Ovary (tissue), 9 donors: ENCODE results near the gene CXCR5. TPM values are rescaled to one million over a fixed set of nuclear protein-coding genes. Genes with fewer than 3 reads are reported as not detected.

Source experiments
- DNase-seq, 5 donors: peaks; one replicate each; pipeline ENCODE4 v3.0.0-alpha.2; 2019 to 2020
- H3K27ac ChIP-seq, 2 donors: fragments of 200-600 bp; one replicate each; pipeline versions ENCODE4 v1.5.1 to v1.8.0; 2019 to 2022
- H3K27me3 ChIP-seq: fragments of 200-600 bp; one replicate; pipeline ENCODE4 v1.8.0; 2022
- H3K36me3 ChIP-seq: fragments of 200-600 bp; sonication (generic); one replicate; pipeline ENCODE4 v1.5.1; 2019
- H3K4me1 ChIP-seq: one replicate; pipeline ENCODE4 v1.8.1; 2013; ENCODE audit warnings: mild to moderate bottlenecking, moderate library complexity; ENCODE audit not compliant: insufficient read depth
- H3K4me3 ChIP-seq: fragments of 200-600 bp; sonication (generic); one replicate; pipeline ENCODE4 v1.5.1; 2017
- H3K9me3 ChIP-seq, 2 donors: fragments of 200-600 bp in 1 of 2; sonication (generic) in 1 of 2; one replicate each; pipeline versions ENCODE4 v1.5.1 to v1.8.1; 2013 to 2019; ENCODE audit warnings: mild to moderate bottlenecking in 1 of 2, moderate library complexity in 1 of 2
- EP300 ChIP-seq: sonication (generic); formaldehyde crosslinking; IDR thresholded peaks from one replicate; pipeline ENCODE4 v1.6.1; 2017; ENCODE audit warnings: antibody characterized with exemption
- POLR2A ChIP-seq: fragments of 450-650 bp; IDR thresholded peaks from one replicate; pipeline ENCODE4 v1.6.1; 2017; ENCODE audit warnings: antibody characterized with exemption, mild to moderate bottlenecking, moderate library complexity
- WGBS, 3 donors: extraction: QIAGEN DNeasy Blood & Tissue Kit in 1 of 3; methylation state at CpG; one replicate each; pipeline versions ENCODE4 v1.1.5 to v1.1.7; 2013 to 2017; 5-methylcytosine and 5-hydroxymethylcytosine counted together
- intact Hi-C, 4 donors: fragments of 100-400 bp; cut with DNase I; formaldehyde crosslinking; loops; one replicate each; pipeline versions ENCODE4 v1.11.0 to v1.15.1; 2022 to 2023
- polyA plus RNA-seq, 2 donors: library from polyadenylated mRNA; stranded (reverse); fragments of 200-250 nt in 1 of 2; fragments of 350-450 nt in 1 of 2; fragmentation: Illumina TruSeq in 1 of 2; extraction: RNeasy Lipid Tissue Mini Kit (QIAGEN cat#74804) in 1 of 2; gene quantifications; one replicate each; pipeline ENCODE4 v1.2.3, GENCODE V29; 2013 to 2014
- total RNA-seq, 7 donors: library from RNA; depleted of rRNA in 2 of 7; stranded (reverse); fragments of >200 nt in 2 of 7; fragmentation: NEBNext Ultra II Directional in 3 of 7; extraction: Animal tissue kit (Norgen Biotek cat#: 25700) in 3 of 7; gene quantifications; one replicate each; pipeline versions ENCODE4 v1.1.0 to v1.2.4, GENCODE V29; 2016 to 2023
- TF ChIP-seq, protein P1 (sequence below), 3 donors: fragments of 450-650 bp in 2 of 3; fragments of 200-600 bp in 1 of 3; IDR thresholded peaks; one replicate each; pipeline versions ENCODE4 v1.5.1 to v1.8.0; 2016 to 2022; ENCODE audit warnings: antibody characterized with exemption in 3 of 3, mild to moderate bottlenecking in 1 of 3
- donor health status: DM: no; HTN: no; CAD: no; lungs with moderate emphysema.
- donor health status: DM: no; HTN: no; CAD: no.
- donor health status: Bipolar disorder and iron deficiency.
- donor health status: DM: yes; HTN: yes; CAD: no.
- donor health status: DM: no; HTN: no; CAD: no.
- donor health status: DM: yes; HTN: yes; CAD: no.

CXCR5 gene
- total and polyA plus RNA-seq, 9 donors = 0.05 to 0.17 TPM; not detected in 7

DNA sequence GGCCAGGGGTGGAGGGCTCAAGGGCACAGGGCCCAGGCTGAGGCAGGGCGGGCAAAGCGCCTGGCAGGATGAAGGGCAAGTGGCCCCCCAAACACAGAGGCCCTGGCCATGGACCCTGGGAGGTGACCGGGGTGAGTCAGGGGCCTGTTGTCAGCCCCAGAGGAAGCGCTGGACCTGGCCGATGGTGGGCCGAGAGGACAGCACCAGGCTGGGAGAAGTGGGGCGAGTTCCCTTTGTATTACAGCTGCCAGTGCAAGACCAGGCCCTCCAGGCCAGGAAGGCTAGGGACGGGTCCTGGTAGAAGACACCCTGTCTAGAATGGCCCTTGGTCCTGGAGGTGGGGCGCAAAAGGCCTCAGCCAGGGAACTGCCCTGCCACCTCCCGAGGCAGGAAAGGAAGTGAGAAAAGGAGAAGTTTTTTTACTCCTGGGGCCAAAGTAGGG, 12.8 kb downstream of the CXCR5 start:
- Histone ChIP-seq H3K27ac (peak overlapping the region in 1 of 2 donors; percentile 39), H3K27me3 (no peaks in the 10 kb centered on the region), H3K4me3 (no peak overlapping the region), H3K36me3 (no peaks in the 10 kb centered on the region), H3K9me3 (no peaks in the 10 kb centered on the region), H3K4me1 (peaks cover 1% of the 10 kb centered on the region)
- peak in 3 of 5 donors; percentile 15 to 33 (median 31) for DNase-seq
- intact Hi-C loops = no loop called here
- TF ChIP-seq, protein P1, sequence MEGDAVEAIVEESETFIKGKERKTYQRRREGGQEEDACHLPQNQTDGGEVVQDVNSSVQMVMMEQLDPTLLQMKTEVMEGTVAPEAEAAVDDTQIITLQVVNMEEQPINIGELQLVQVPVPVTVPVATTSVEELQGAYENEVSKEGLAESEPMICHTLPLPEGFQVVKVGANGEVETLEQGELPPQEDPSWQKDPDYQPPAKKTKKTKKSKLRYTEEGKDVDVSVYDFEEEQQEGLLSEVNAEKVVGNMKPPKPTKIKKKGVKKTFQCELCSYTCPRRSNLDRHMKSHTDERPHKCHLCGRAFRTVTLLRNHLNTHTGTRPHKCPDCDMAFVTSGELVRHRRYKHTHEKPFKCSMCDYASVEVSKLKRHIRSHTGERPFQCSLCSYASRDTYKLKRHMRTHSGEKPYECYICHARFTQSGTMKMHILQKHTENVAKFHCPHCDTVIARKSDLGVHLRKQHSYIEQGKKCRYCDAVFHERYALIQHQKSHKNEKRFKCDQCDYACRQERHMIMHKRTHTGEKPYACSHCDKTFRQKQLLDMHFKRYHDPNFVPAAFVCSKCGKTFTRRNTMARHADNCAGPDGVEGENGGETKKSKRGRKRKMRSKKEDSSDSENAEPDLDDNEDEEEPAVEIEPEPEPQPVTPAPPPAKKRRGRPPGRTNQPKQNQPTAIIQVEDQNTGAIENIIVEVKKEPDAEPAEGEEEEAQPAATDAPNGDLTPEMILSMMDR (IDR thresholded peaks at IDR 0.05) = no peak
- TF ChIP-seq EP300 (no peak), POLR2A (no peak)
- 75 to 82% (median 78%) methylated on average over 10 of the region's 10 CpGs for WGBS, 3 donors

DNA sequence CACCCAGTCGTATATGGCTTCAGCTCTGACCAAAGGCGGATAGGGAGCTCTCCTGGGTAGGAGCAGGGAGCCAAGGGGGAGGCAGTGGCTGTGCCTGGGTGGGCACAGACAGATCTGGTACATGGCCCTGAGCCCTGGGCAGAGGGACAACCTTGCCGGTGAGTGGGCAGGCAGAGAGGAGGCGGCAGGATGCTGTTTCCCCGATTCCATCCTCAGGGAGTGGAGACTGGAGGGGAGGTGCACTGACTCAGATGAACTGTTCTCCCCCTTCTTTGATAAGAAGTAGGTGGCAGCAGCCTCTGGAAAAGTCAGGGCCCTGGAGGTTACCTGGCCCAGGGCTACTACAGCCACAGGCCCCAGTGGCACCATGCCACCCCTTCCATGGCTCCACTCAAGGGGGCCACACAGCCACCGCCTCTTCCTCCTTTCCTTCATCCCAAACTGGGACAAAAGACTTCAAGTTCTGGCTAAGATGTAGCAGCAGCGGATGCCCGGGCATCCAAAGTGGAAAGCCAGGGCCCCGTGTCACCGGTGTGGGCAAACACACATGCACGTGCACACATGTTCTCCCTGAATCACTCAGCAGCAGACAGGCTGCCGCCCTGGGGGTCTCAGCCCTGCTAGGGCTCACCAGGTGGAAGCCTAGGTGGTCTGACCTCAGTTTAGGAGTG, 13.4 kb downstream of the CXCR5 start:
- Histone ChIP-seq H3K4me3 (no peak overlapping the region), H3K27ac (peak overlapping the region in 1 of 2 donors; percentile 39), H3K36me3 (no peaks in the 10 kb centered on the region), H3K4me1 (peaks cover 1% of the 10 kb centered on the region), H3K9me3 (no peaks in the 10 kb centered on the region), H3K27me3 (no peaks in the 10 kb centered on the region)
- DNase-seq = peak in 1 of 5 donors; percentile 19
- TF ChIP-seq EP300 = no peak
- no peak for TF ChIP-seq POLR2A
- TF ChIP-seq, protein P1 (IDR thresholded peaks at IDR 0.05) = no peak
- intact Hi-C loops = no loop called here
- WGBS, 3 donors = 70 to 73% (median 70%) methylated on average over 12 of the region's 12 CpGs

DNA sequence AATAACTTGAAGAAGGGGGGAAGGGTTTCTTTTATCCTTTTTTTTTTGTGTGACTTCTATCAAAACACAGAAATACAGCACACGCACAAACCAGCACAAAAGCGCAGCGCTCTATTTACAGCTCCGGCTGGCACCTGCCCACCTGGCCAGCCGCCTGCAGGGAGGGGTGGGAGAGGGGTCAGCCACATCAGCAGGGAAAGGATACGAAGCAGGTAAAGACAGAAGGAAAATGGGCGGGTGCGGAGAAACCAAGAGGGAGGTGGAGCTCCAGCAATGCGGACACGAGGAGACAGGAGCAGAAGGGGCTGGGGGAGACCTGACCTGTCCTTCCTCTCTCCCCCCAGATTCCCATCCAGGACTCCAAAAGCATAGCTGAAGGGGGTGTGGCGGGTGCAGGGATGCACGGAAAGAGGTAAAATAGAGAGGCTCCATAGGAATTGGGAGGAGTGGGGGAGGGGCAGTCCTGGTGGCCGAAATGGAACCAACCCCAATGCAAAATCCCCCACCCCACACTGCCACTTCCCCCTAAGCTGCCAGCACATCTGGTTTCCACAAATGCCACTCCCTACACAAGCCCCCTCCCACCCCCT, 14.1 kb downstream of the CXCR5 start:
- peaks cover 1% of the 10 kb centered on the region for H3K4me1 ChIP-seq
- H3K4me3 ChIP-seq = no peak overlapping the region
- intact Hi-C loops = no loop called here
- 74 to 80% (median 78%) methylated on average over 13 of the region's 13 CpGs for WGBS, 3 donors
- no peaks in the 10 kb centered on the region for H3K27me3 ChIP-seq
- DNase-seq = peak in 1 of 5 donors; percentile 21
- H3K27ac ChIP-seq = no peak overlapping the region
- no peaks in the 10 kb centered on the region for H3K9me3 ChIP-seq
- no peaks in the 10 kb centered on the region for H3K36me3 ChIP-seq
- no peak for TF ChIP-seq POLR2A
- TF ChIP-seq, protein P1 (IDR thresholded peaks at IDR 0.05) = no peak
- TF ChIP-seq EP300 = no peak

DNA sequence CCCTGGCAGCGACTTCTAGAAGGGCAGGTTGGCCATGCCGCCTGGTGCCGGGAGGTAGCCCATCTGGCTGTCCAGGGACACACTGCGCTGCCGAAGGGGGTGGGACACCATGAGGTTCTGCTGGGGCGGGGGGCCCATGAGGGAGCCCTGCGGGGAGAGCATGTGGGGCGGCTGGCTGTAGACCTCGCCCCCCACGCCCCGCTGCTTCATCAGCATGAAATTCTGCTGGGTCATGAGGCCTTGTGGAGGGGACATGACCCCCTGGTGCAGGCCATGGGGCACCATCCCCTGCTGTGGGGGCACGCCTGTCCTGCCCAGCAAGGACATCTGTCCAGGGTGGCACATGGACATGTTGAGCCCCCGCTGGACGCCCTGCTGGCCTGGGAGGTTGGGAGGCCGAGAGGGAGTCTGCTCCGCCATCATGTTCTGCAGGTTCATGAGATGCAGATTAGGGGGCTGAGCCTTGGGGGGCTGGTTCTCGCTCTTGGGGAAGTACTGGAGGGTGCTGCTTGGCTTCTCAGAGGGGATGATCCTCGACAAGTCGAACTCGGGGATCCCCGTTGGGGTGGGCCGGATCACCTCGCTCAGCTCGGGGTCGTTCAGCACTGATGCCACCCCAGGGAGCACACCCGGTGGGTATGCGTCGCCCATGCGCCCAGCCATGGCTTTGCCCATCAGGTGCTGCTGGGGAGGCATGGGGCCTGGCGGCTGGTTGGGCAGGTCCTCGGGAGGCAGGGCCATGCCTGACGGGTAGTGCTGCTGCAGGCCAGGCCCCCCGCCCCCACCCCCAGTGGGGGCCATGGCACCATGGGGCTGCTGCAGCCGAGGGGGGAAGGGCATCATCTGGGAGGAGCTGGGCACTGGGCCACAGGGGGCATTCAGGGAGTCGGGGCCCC, 15.0 kb downstream of the CXCR5 start:
- H3K4me1 ChIP-seq = peaks cover 1% of the 10 kb centered on the region
- WGBS, 3 donors = 82 to 88% (median 82%) methylated on average over 29 to 35 of the region's 35 CpGs
- DNase-seq = peak in 2 of 5 donors; percentile 29 to 32
- H3K4me3 ChIP-seq = no peak overlapping the region
- H3K9me3 ChIP-seq = no peaks in the 10 kb centered on the region
- intact Hi-C loops = no loop called here
- TF ChIP-seq, protein P1 (IDR thresholded peaks at IDR 0.05) = no peak
- TF ChIP-seq POLR2A (no peak), EP300 (no peak)
- no peaks in the 10 kb centered on the region for H3K36me3 ChIP-seq
- no peaks in the 10 kb centered on the region for H3K27me3 ChIP-seq
- H3K27ac ChIP-seq = no peak overlapping the region
